Sigmoid colon (tissue), 4 donors: ENCODE results near the gene ENPP6.

Experiments used
- CTCF ChIP-seq, 4 experiments: fragments of 450-650 bp in 3 of 4; fragments of 200-600 bp in 1 of 4; IDR thresholded peaks; one replicate each; pipeline ENCODE4 v1.5.1; 2016 to 2019; ENCODE audit warnings: antibody characterized with exemption in 4 of 4, mild to moderate bottlenecking in 3 of 4, moderate library complexity in 2 of 4
- POLR2A ChIP-seq, 2 donors: fragments of 450-650 bp; IDR thresholded peaks; one replicate each; pipeline ENCODE4 v1.6.1; 2016; ENCODE audit warnings: antibody characterized with exemption in 2 of 2, mild to moderate bottlenecking in 2 of 2, moderate library complexity in 2 of 2
- POLR2AphosphoS5 ChIP-seq, 4 donors: sonication (generic); formaldehyde crosslinking; IDR thresholded peaks; one replicate each; pipeline ENCODE4 v1.6.1; 2017; ENCODE audit warnings: antibody characterized with exemption in 4 of 4

- no peak for TF ChIP-seq POLR2AphosphoS5 (IDR thresholded peaks at IDR 0.05)
- no peak for TF ChIP-seq POLR2A (IDR thresholded peaks at IDR 0.05)
- TF ChIP-seq CTCF (IDR thresholded peaks at IDR 0.05) = no peak
Observed at GRCh38 chr4:184165291-184165690, 52.4 kb downstream of the ENPP6 start.
